GM23338 (cell line): Measurements from ENCODE around the gene SPATA13. TPM values are rescaled to one million over a fixed set of nuclear protein-coding genes. Genes with fewer than 3 reads are reported as not detected.

Experiments
- ATAC-seq: fragments of 200-7000 bp; cut with Tn5 transposase; 3 replicates; pipeline ENCODE4 v1.9.1; 2020
- DNase-seq: peaks from one replicate; pipeline ENCODE4 v3.0.0-alpha.2; 2015; ENCODE audit warnings: low spot score
- H2AFZ ChIP-seq: fragments of 200-600 bp; sonication (generic); 2 replicates; pipeline ENCODE4 v1.8.0; 2016; ENCODE audit warnings: antibody characterized with exemption, mild to moderate bottlenecking, moderate library complexity
- H3F3A ChIP-seq: fragments of 200-600 bp; sonication (generic); replicated peaks from 2 replicates; pipeline ENCODE4 v1.8.0; 2017; ENCODE audit warnings: antibody characterized with exemption, mixed run types, low read depth
- H3K27ac ChIP-seq: fragments of 200-600 bp; sonication (generic); 2 replicates; pipeline ENCODE4 v1.6.1; 2016; ENCODE audit warnings: low read depth
- H3K27me3 ChIP-seq: fragments of 200-600 bp; sonication (generic); 2 replicates; pipeline ENCODE4 v1.8.0; 2016; ENCODE audit warnings: mild to moderate bottlenecking, mixed run types, moderate library complexity; ENCODE audit not compliant: insufficient read depth
- H3K36me3 ChIP-seq: fragments of 200-600 bp; sonication (generic); 2 replicates; pipeline ENCODE4 v1.8.0; 2016; ENCODE audit warnings: mild to moderate bottlenecking; ENCODE audit not compliant: insufficient read depth
- H3K4me1 ChIP-seq: fragments of 200-600 bp; sonication (generic); 2 replicates; pipeline ENCODE4 v1.8.0; 2016; ENCODE audit warnings: mild to moderate bottlenecking, moderate library complexity; ENCODE audit not compliant: insufficient read depth
- H3K4me2 ChIP-seq: fragments of 200-600 bp; sonication (generic); 2 replicates; pipeline ENCODE4 v1.7.1; 2017; ENCODE audit warnings: mixed run types
- H3K4me3 ChIP-seq: fragments of 200-600 bp; sonication (generic); 2 replicates; pipeline ENCODE4 v1.6.1; 2016; ENCODE audit warnings: mixed run types
- H3K79me2 ChIP-seq: fragments of 200-600 bp; sonication (generic); replicated peaks from 2 replicates; pipeline ENCODE4 v1.8.0; 2017; ENCODE audit warnings: mild to moderate bottlenecking; ENCODE audit not compliant: insufficient read depth
- H3K9me2 ChIP-seq: fragments of 200-600 bp; sonication (generic); 2 replicates; pipeline ENCODE4 v1.8.0; 2017; ENCODE audit not compliant: insufficient read depth
- H4K20me1 ChIP-seq: fragments of 200-600 bp; sonication (generic); replicated peaks from 2 replicates; pipeline ENCODE4 v1.8.0; 2017; ENCODE audit warnings: mild to moderate bottlenecking; ENCODE audit not compliant: insufficient read depth
- H3K27ac Mint-ChIP-seq: 2 replicates; pipeline ENCODE4 v1.8.0; 2020; ENCODE audit warnings: inconsistent platforms, mild to moderate bottlenecking, moderate library complexity, mixed read lengths
- H3K27me3 Mint-ChIP-seq: 3 replicates; pipeline ENCODE4 v1.8.0; 2022; ENCODE audit warnings: low read depth, mild to moderate bottlenecking, moderate library complexity, mixed read lengths, inconsistent platforms; ENCODE audit not compliant: insufficient read depth, poor library complexity
- H3K36me3 Mint-ChIP-seq: 3 replicates; pipeline ENCODE4 v1.8.0; 2021; ENCODE audit warnings: low read depth, mild to moderate bottlenecking, inconsistent platforms, moderate library complexity, mixed read lengths
- H3K4me1 Mint-ChIP-seq: 3 replicates; pipeline ENCODE4 v1.8.0; 2020; ENCODE audit warnings: mild to moderate bottlenecking, inconsistent platforms, mixed read lengths
- H3K4me3 Mint-ChIP-seq: 3 replicates; pipeline ENCODE4 v1.8.0; 2021; ENCODE audit warnings: moderate library complexity, mild to moderate bottlenecking, inconsistent platforms, mixed read lengths
- H3K9me3 Mint-ChIP-seq: 3 replicates; pipeline ENCODE4 v1.8.0; 2020; ENCODE audit warnings: moderate library complexity, mild to moderate bottlenecking, inconsistent platforms, mixed read lengths
- CREB1 ChIP-seq: fragments of 250-450 bp; sonication (Bioruptor Pico); IDR thresholded peaks from 2 replicates; pipeline ENCODE4 v1.5.0; 2020; ENCODE audit warnings: low read depth, mild to moderate bottlenecking, moderate library complexity
- ETS1 ChIP-seq: IDR thresholded peaks from 2 replicates; pipeline ENCODE4 v1.6.1; 2016; ENCODE audit warnings: antibody characterized with exemption
- EZH2 ChIP-seq: fragments of 200-600 bp; sonication (generic); IDR thresholded peaks from one replicate; pipeline ENCODE4 v1.8.0; 2017; ENCODE audit warnings: antibody characterized with exemption, mild to moderate bottlenecking, low read depth; ENCODE audit not compliant: unreplicated experiment
- EZH2phosphoT487 ChIP-seq: fragments of 200-600 bp; sonication (generic); IDR thresholded peaks from one replicate; pipeline ENCODE4 v1.8.1; 2018; ENCODE audit warnings: antibody characterized with exemption; ENCODE audit not compliant: unreplicated experiment
- JUNB ChIP-seq: IDR thresholded peaks from one replicate; pipeline ENCODE4 v1.6.1; 2016; ENCODE audit warnings: antibody characterized with exemption; ENCODE audit not compliant: unreplicated experiment
- NANOG ChIP-seq: IDR thresholded peaks from 2 replicates; pipeline ENCODE4 v1.6.1; 2016; ENCODE audit warnings: antibody characterized with exemption, borderline replicate concordance
- POLR2AphosphoS5 ChIP-seq: IDR thresholded peaks from 2 replicates; pipeline ENCODE4 v1.6.1; 2016; ENCODE audit warnings: antibody characterized with exemption, low read depth
- STAT1 ChIP-seq: IDR thresholded peaks from one replicate; pipeline ENCODE4 v1.6.1; 2016; ENCODE audit warnings: antibody characterized with exemption; ENCODE audit not compliant: unreplicated experiment
- ZNF331 ChIP-seq: fragments of 250-450 bp; sonication (Bioruptor Pico); IDR thresholded peaks from 2 replicates; pipeline ENCODE4 v1.5.0; 2020; ENCODE audit warnings: low read depth, mild to moderate bottlenecking, moderate library complexity
- ZNF462 ChIP-seq: fragments of 250-450 bp; sonication (Bioruptor Pico); IDR thresholded peaks from 2 replicates; pipeline ENCODE4 v1.5.0; 2020; ENCODE audit warnings: mild to moderate bottlenecking, moderate library complexity
- polyA plus RNA-seq: library from polyadenylated mRNA; unstranded; fragments of >200 nt; fragmentation: Nextera tagmentation; extraction: Ambion mirVana; gene quantifications from 2 replicates; pipeline ENCODE4 v1.2.1, GENCODE V29; 2016
- total RNA-seq: library from RNA; depleted of rRNA; stranded (reverse); fragments of >200 nt; shearing (Covaris generic); gene quantifications from 2 replicates; pipeline ENCODE4 v1.2.3, GENCODE V29; 2014
- TF ChIP-seq, protein P1 (sequence below), 2 experiments: fragments of 200-600 bp in 1 of 2; sonication (generic) in 1 of 2; conservative IDR thresholded peaks; 2 replicates each; pipeline versions ENCODE4 v1.5.1 to v1.6.1; 2016 to 2017; ENCODE audit warnings: antibody characterized with exemption in 2 of 2, low read depth in 2 of 2, mild to moderate bottlenecking in 2 of 2, moderate library complexity in 1 of 2

SPATA13 gene
- total and polyA plus RNA-seq, 2 experiments from 2014 or later, result 11.9 to 45.7 TPM

- TF ChIP-seq NANOG (no peak), EZH2 (no peak), EZH2phosphoT487 (no peak), ZNF331 (CRISPR knock-in tag) (no peak), STAT1 (no peak)
- TF ChIP-seq, protein P1, sequence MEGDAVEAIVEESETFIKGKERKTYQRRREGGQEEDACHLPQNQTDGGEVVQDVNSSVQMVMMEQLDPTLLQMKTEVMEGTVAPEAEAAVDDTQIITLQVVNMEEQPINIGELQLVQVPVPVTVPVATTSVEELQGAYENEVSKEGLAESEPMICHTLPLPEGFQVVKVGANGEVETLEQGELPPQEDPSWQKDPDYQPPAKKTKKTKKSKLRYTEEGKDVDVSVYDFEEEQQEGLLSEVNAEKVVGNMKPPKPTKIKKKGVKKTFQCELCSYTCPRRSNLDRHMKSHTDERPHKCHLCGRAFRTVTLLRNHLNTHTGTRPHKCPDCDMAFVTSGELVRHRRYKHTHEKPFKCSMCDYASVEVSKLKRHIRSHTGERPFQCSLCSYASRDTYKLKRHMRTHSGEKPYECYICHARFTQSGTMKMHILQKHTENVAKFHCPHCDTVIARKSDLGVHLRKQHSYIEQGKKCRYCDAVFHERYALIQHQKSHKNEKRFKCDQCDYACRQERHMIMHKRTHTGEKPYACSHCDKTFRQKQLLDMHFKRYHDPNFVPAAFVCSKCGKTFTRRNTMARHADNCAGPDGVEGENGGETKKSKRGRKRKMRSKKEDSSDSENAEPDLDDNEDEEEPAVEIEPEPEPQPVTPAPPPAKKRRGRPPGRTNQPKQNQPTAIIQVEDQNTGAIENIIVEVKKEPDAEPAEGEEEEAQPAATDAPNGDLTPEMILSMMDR (conservative IDR thresholded peaks at IDR 0.05; ENCODE audit: low read depth in 2 of 2), result no peak
Measured at GRCh38 chr13:24185591-24186232, 25.2 kb downstream of the SPATA13 start (continued).

- ATAC-seq, result no peak
- Histone ChIP-seq H3F3A (no peaks in the 10 kb centered on the region), H3K27me3 (no peaks in the 10 kb centered on the region), H3K27ac (no peak overlapping the region), H3K4me3 (no peak overlapping the region), H3K4me1 (peaks cover 7% of the 10 kb centered on the region), H4K20me1 (peaks cover 8% of the 10 kb centered on the region; the same call in 1 of the 2 replicates), H3K79me2 (peaks cover 73% of the 10 kb centered on the region), H3K9me2 (no peaks in the 10 kb centered on the region), H2AFZ (no peak overlapping the region), H3K36me3 (no peaks in the 10 kb centered on the region), H3K4me2 (no peak overlapping the region)
- Mint-ChIP-seq H3K27me3 (no peaks in the 10 kb centered on the region), H3K27ac (no peak overlapping the region), H3K36me3 (peaks cover 13% of the 10 kb centered on the region), H3K4me1 (peaks cover 25% of the 10 kb centered on the region), H3K4me3 (no peak overlapping the region), H3K9me3 (peaks cover 4% of the 10 kb centered on the region)
- TF ChIP-seq STAT1, result no peak
- TF ChIP-seq EZH2phosphoT487, result no peak
- no peak for TF ChIP-seq ZNF462 (CRISPR knock-in tag)
- TF ChIP-seq CREB1 (CRISPR knock-in tag), result no peak
- TF ChIP-seq POLR2AphosphoS5, result no peak
- TF ChIP-seq JUNB, result no peak
- TF ChIP-seq, protein P1 (conservative IDR thresholded peaks at IDR 0.05; ENCODE audit: low read depth in 2 of 2), result no peak
- no peak for TF ChIP-seq ZNF331 (CRISPR knock-in tag)
- TF ChIP-seq ETS1, result no peak
- no peak for TF ChIP-seq EZH2
- no peak for TF ChIP-seq NANOG
- no peak for DNase-seq
Measured at GRCh38 chr13:24187185-24187584, 26.7 kb downstream of the SPATA13 start.
